GM21723 (cell line): ENCODE results near the gene ALG5.

Experiments used
- ATAC-seq: cut with Tn5 transposase; IDR thresholded peaks from one replicate; pipeline ENCODE4 v1.9.1; 2021; ENCODE audit warnings: mild to moderate bottlenecking, moderate library complexity; ENCODE audit not compliant: unreplicated experiment

Gene ALG5

GRCh38 chr13:36981156-36981743 is 17.9 kb downstream of the ALG5 start:
- peak; percentile 59 for ATAC-seq

- ATAC-seq = no peak
Measured at GRCh38 chr13:36979361-36980050, 19.6 kb downstream of the ALG5 start.

GRCh38 chr13:36975172-36975571 is 24.0 kb downstream of the ALG5 start:
- ATAC-seq = no peak

GRCh38 chr13:36973621-36974295 is 25.4 kb downstream of the ALG5 start:
- ATAC-seq = peak; percentile 93

- ATAC-seq = no peak
Measured at GRCh38 chr13:36973009-36973408, 26.1 kb downstream of the ALG5 start.

GRCh38 chr13:36966404-36966803 is 32.7 kb downstream of the ALG5 start:
- ATAC-seq = no peak

- ATAC-seq = no peak
Measured at GRCh38 chr13:36965767-36966166, 33.4 kb downstream of the ALG5 start.

GRCh38 chr13:36959456-36960116 is 39.6 kb downstream of the ALG5 start:
- ATAC-seq = no peak

GRCh38 chr13:36954542-36954941 is 44.6 kb downstream of the ALG5 start:
- no peak for ATAC-seq

- ATAC-seq = no peak
Measured at GRCh38 chr13:36950920-36951319, 48.2 kb downstream of the ALG5 start.

GRCh38 chr13:36950330-36950729 is 48.8 kb downstream of the ALG5 start:
- no peak for ATAC-seq

- ATAC-seq = no peak
Measured at GRCh38 chr13:36945078-36945477, 54.1 kb downstream of the ALG5 start.

GRCh38 chr13:36925603-36926002 is 73.5 kb downstream of the ALG5 start:
- no peak for ATAC-seq

GRCh38 chr13:36924001-36924400 is 75.1 kb downstream of the ALG5 start:
- ATAC-seq = no peak

GRCh38 chr13:36921631-36922301 is 77.4 kb downstream of the ALG5 start:
- no peak for ATAC-seq

GRCh38 chr13:36920616-36921185 is 78.4 kb downstream of the ALG5 start:
- no peak for ATAC-seq

GRCh38 chr13:36919833-36920615 is 79.1 kb downstream of the ALG5 start, which contains the start of gene SMAD9:
Gene SMAD9 (minus strand): TSS chr13:36920238. CDS start chr13:36879689, 40,549 bp downstream.
- peak; percentile 87 for ATAC-seq

- ATAC-seq = peak; percentile 32
Measured at GRCh38 chr13:36919171-36919832, 79.8 kb downstream of the ALG5 start.
